ENCODE results near the gene CIB4. TPM values are rescaled to one million over a fixed set of nuclear protein-coding genes. Genes with fewer than 3 reads are reported as not detected.

CIB4 gene
- total RNA-seq, 4 donors from 2014 or later = not detected

- Histone ChIP-seq H3K4me3 (peak overlapping the region; percentile 51 to 61 (median 56)), H3K36me3 (no peaks in the 10 kb centered on the region), H3K27ac (replicated peaks in 1 of 4) (peak overlapping the region in 1 of 4 donors; percentile 44), H3K4me1 (peaks cover 16 to 20% (median 19%) of the 10 kb centered on the region in 4 donors), H3K9me3 (no peaks in the 10 kb centered on the region), H3K27me3 (peaks cover 0 to 61% (median 0%) of the 10 kb centered on the region in 4 donors)
- DNase-seq (ENCODE audit: extremely low spot score) = no peak
- TF ChIP-seq EP300 (IDR thresholded peaks at IDR 0.05) (no peak), POLR2A (IDR thresholded peaks at IDR 0.05; ENCODE audit: low read depth) (no peak), CTCF (IDR thresholded peaks at IDR 0.05) (no peak), POLR2AphosphoS5 (IDR thresholded peaks at IDR 0.05) (no peak)
- 35% methylated on average over 28 of the region's 28 CpGs for WGBS
- intact Hi-C loops (cut with DNase I) = no loop called here
Observed at GRCh38 chr2:26562811-26563645, 78.1 kb downstream of the CIB4 start.

GRCh38 chr2:26561918-26562810 lies 79.0 kb downstream of the CIB4 start:
- Histone ChIP-seq H3K9me3 (no peaks in the 10 kb centered on the region), H3K27ac (replicated peaks in 1 of 4) (peak overlapping the region in 1 of 4 donors; percentile 44), H3K4me3 (peak overlapping the region; percentile 51 to 61 (median 56)), H3K4me1 (peaks cover 16 to 20% (median 19%) of the 10 kb centered on the region in 4 donors), H3K36me3 (no peaks in the 10 kb centered on the region), H3K27me3 (peaks cover 0 to 62% (median 0%) of the 10 kb centered on the region in 4 donors)
- 65% methylated on average over 18 of the region's 69 CpGs for WGBS
- peak in 1 of 3 experiments; percentile 40 for TF ChIP-seq CTCF (IDR thresholded peaks at IDR 0.05)
- no peak for TF ChIP-seq EP300 (IDR thresholded peaks at IDR 0.05)
- intact Hi-C loops (cut with DNase I) = no loop called here
- DNase-seq (ENCODE audit: extremely low spot score) = no peak

- WGBS = 98% methylated on average over 8 of the region's 8 CpGs
Observed at GRCh38 chr2:26561376-26561775, 79.8 kb downstream of the CIB4 start.

GRCh38 chr2:26560892-26561291 lies 80.3 kb downstream of the CIB4 start:
- 94% methylated on average over 3 of the region's 3 CpGs for WGBS
- TF ChIP-seq EP300 (IDR thresholded peaks at IDR 0.05) (no peak), POLR2A (IDR thresholded peaks at IDR 0.05; ENCODE audit: low read depth) (no peak), CTCF (IDR thresholded peaks at IDR 0.05) (no peak), POLR2AphosphoS5 (IDR thresholded peaks at IDR 0.05) (no peak)
- no peak overlapping the region for H3K27ac ChIP-seq (replicated peaks in 1 of 4)
- DNase-seq (ENCODE audit: extremely low spot score) = no peak
- H3K27me3 ChIP-seq = peaks cover 0 to 63% (median 0%) of the 10 kb centered on the region in 4 donors
- intact Hi-C loops (cut with DNase I) = no loop called here
- peaks cover 16 to 20% (median 19%) of the 10 kb centered on the region in 4 donors for H3K4me1 ChIP-seq
- no peaks in the 10 kb centered on the region for H3K9me3 ChIP-seq
- H3K4me3 ChIP-seq = no peak overlapping the region
- H3K36me3 ChIP-seq = no peaks in the 10 kb centered on the region

More at GRCh38 chr2:26561376-26561775, 79.8 kb downstream of the CIB4 start:
- TF ChIP-seq EP300 (IDR thresholded peaks at IDR 0.05) = no peak
- TF ChIP-seq CTCF (IDR thresholded peaks at IDR 0.05) = no peak
- TF ChIP-seq POLR2A (IDR thresholded peaks at IDR 0.05; ENCODE audit: low read depth) = no peak
- TF ChIP-seq POLR2AphosphoS5 (IDR thresholded peaks at IDR 0.05) = no peak
- peaks cover 0 to 66% (median 0%) of the 10 kb centered on the region in 4 donors for H3K27me3 ChIP-seq
- H3K9me3 ChIP-seq = no peaks in the 10 kb centered on the region
- no peak overlapping the region for H3K27ac ChIP-seq (replicated peaks in 1 of 4)
- H3K4me3 ChIP-seq = no peak overlapping the region
- no peak for DNase-seq (ENCODE audit: extremely low spot score)
- intact Hi-C loops (cut with DNase I) = no loop called here
- H3K36me3 ChIP-seq = no peaks in the 10 kb centered on the region
- peaks cover 16 to 20% (median 19%) of the 10 kb centered on the region in 4 donors for H3K4me1 ChIP-seq
